MM.1S (cell line): ENCODE results near the gene FOXI2.

Experiments used
- CTCF ChIP-seq: fragments of 300-600 bp; sonication (generic); IDR thresholded peaks from 2 replicates; pipeline ENCODE4 v1.5.1; 2016; ENCODE audit warnings: antibody characterized with exemption, low read length, mixed read lengths
- EZH2 ChIP-seq: fragments of 300-600 bp; sonication (generic); optimal IDR thresholded peaks from 2 replicates; pipeline ENCODE3; 2017; ENCODE audit warnings: low read depth, mild to moderate bottlenecking, antibody characterized with exemption, low read length, mixed read lengths
- EZH2phosphoT487 ChIP-seq: fragments of 300-600 bp; sonication (generic); IDR thresholded peaks from 2 replicates; pipeline ENCODE4 v1.6.1; 2018; ENCODE audit warnings: antibody characterized with exemption, low read length

- TF ChIP-seq CTCF (no peak), EZH2phosphoT487 (no peak), EZH2 (no peak)
These were observed 46.7 kb upstream of the FOXI2 start for GRCh38 chr10:127690176-127690835.
